GM18520 (cell line): ENCODE measurements around the gene PLPP2.

Experiments
- ATAC-seq: cut with Tn5 transposase; IDR thresholded peaks from one replicate; pipeline ENCODE4 v1.9.1; 2021; ENCODE audit not compliant: unreplicated experiment

PLPP2 gene

GRCh38 chr19:293436-294110, 2.4 kb upstream of the PLPP2 start:
- no peak for ATAC-seq

- ATAC-seq: no peak
Observed at GRCh38 chr19:292951-293350, 1.7 kb upstream of the PLPP2 start.

- ATAC-seq: no peak
Observed at GRCh38 chr19:292281-292884, 1.2 kb upstream of the PLPP2 start.

- no peak for ATAC-seq
Observed at GRCh38 chr19:291561-292280, 518 bp upstream of the PLPP2 start.

GRCh38 chr19:290372-291005, 714 bp downstream of the PLPP2 start:
- no peak for ATAC-seq

- no peak for ATAC-seq
Observed at GRCh38 chr19:289651-290371, 1.4 kb downstream of the PLPP2 start.

GRCh38 chr19:288911-289310, 2.3 kb downstream of the PLPP2 start:
- no peak for ATAC-seq

GRCh38 chr19:287381-287871, 3.8 kb downstream of the PLPP2 start:
- no peak for ATAC-seq

GRCh38 chr19:283395-283794, 7.8 kb downstream of the PLPP2 start:
- no peak for ATAC-seq

GRCh38 chr19:282501-282900, 8.7 kb downstream of the PLPP2 start:
- no peak for ATAC-seq

GRCh38 chr19:281992-282391, 9.2 kb downstream of the PLPP2 start:
- no peak for ATAC-seq

- no peak for ATAC-seq
Observed at GRCh38 chr19:281156-281853, 9.9 kb downstream of the PLPP2 start.

- ATAC-seq: no peak
Observed at GRCh38 chr19:280541-281009, 10.6 kb downstream of the PLPP2 start.

GRCh38 chr19:279656-280055, 11.5 kb downstream of the PLPP2 start:
- no peak for ATAC-seq

- ATAC-seq: no peak
Observed at GRCh38 chr19:279231-279630, 12.0 kb downstream of the PLPP2 start.

GRCh38 chr19:277581-278165, 13.5 kb downstream of the PLPP2 start:
- no peak for ATAC-seq

- ATAC-seq: no peak
Observed at GRCh38 chr19:277131-277530, 14.1 kb downstream of the PLPP2 start.

GRCh38 chr19:275958-276646, 15.1 kb downstream of the PLPP2 start:
- no peak for ATAC-seq

GRCh38 chr19:275000-275399, 16.2 kb downstream of the PLPP2 start:
- ATAC-seq: no peak
